HG03575 (cell line): ENCODE data around the gene NME8.

ENCODE experiments used
- ATAC-seq: cut with Tn5 transposase; IDR thresholded peaks from one replicate; pipeline ENCODE4 v1.9.1; 2021; ENCODE audit not compliant: unreplicated experiment, insufficient number of reproducible peaks, low FRiP score; ENCODE audit errors: extremely low read depth

NME8 gene

DNA sequence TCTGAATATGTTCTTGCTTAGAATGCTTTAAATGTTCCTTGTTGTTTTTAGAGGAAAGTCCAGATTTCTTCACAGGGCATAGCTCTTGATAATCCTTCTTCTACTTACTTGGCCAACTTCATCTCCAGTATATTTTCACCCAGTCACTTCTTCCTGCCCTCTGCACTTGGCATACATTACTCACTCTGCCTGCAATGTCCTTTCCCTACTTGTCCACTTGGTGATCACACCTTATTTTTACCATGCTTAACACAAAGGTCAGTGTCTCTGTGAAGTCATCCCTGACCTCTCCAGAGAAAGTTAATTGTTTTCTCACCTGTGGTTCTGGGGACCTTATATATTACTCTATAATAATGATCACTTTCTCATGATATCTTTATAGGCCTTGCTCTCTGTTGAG is 45.0 kb downstream of the NME8 start:
- ATAC-seq: no peak

DNA sequence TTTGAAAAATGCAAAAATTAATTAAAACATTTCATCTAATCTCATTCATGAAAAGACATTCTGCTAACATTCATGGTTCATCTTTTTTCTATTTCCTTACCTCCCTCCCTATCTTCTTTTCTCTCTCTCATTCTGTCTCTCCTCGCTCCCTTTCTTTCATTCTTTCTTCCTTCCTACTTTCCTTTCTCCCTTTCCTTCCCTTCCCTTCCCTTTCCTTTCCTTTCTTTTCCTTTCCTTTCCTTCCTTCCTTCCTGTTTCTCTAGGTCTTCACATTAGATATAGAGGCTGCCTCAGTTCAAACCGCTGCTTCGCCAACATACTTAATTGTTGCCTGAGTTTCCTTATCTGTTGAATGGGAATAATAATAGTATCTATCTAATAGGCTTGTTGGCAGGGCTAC is 46.3 kb downstream of the NME8 start:
- ATAC-seq: no peak

DNA sequence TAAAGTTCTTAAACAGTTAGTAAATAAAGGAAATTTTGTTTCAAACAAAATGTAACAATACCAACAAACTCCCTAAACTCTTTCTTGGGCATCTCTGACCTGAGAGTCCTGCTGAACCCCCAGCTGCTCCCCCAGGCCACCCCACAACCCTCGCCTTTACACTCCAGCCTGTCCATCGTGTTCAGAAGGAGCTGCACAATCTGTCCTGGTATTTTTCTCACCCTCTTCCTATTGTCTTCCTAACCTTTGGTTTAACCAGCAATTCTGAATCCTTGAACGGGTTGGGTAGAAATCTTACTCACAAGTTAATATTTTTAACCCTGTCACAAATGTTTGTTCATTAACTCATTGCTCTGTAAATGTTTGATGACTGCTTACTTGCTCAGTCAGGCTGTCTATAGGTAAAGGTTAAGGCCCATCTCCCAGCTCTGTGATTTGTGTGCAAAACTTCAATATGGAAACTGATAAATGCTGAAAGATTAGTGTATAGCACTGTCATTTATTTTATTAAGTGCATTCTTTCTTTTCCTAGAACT is 51.4 kb downstream of the NME8 start:
- no peak for ATAC-seq

DNA sequence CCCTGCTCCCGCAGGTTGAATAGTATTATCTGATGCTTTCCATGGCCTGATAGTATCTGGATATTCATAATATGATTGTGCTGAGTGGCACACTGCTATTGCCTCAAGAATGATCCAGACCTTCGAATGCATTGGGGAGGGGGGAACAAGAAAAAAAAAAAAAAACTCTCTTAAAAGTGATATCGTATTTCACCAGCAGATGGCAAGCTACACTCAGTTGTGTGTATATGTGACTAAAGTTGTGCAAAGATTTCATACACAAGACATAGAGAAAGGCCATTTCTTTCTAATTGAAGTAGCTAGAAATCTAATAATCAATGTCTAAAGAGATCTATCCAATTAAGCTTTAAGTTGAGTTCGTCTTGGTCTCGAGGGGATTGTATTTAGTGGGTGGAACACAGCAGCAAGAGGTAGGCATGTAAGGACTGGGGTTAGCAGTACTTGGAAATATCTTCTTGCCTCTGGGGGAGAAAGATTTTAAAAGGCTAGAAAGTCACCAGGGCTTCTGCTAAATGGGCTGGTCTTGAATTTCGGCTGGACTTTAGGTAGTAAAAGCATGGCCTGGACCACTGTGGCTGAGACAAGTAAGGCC is 52.9 kb downstream of the NME8 start:
- no peak for ATAC-seq

DNA sequence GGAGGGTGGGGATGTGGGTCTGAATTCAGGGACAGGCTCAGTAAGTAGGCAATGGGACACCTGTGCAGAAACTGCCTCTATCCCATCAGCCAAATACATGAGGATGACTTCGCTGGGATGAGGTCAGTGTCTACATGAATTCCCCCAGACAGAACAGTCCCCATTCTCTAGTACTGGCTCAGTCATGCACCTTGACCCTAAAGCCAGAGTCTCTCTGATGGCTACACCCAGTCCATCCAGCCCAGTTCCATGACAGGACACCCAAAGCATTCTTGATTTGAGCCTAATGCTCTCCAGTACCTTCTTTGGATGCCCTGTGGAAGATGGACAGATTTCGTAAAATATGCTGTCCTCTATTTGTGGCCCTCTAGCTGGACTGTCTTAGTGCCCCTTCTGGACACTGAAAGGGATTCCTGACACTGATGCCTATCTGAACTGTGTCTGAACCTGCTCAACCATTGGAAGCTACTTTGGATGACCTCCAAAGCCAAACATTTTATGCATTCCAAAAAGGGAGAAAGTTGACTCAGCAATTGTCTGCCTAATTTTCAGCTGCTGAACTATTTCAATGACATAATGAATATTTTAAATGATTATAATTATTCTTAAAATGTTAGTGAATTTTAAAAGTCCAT is 53.6 kb downstream of the NME8 start:
- ATAC-seq: no peak

DNA sequence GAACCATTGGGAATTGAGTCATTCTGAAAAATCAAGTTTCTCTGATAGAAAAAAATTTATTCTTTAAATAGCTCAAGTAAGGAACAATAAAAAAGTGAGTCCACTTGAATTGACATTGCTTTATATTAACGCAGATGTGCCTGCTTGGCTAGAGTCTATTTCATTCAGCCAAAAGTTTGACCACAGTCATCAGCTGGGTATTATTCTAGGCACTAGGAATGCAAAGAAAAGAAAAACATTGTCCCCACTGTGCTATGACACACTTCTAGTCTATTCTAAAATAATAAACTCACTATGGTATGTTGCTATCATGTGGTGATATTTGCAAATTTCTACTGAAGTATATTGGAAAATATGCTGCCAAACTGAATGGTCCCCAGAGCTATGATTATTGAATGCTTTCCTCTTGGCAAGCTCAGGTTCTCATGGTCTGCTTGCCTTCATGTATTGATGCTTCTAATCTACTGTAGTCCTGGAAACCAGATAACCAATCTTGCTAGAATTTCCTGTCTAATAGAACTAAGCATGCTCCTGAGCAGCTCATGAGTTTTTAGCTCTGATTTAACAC is 59.9 kb downstream of the NME8 start:
- ATAC-seq: no peak

DNA sequence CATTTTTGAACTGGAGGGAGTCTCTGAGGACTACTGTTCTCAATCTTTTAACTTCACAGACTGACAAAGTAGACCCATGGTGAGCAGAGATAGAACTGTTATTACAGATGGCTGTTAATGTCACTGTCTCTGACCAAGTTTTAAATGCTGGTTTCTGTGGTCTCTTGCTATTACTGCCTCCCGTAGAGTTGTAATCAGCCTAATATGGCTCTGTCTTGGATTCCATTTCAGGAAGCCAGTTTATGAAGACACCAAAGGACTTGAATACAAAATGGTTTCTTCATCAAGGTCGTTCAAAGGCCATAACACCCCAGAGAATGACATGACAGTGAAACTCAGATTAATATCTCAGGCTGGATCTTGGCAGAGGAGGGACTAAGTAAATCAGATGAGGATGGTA is 64.4 kb downstream of the NME8 start:
- no peak for ATAC-seq

DNA sequence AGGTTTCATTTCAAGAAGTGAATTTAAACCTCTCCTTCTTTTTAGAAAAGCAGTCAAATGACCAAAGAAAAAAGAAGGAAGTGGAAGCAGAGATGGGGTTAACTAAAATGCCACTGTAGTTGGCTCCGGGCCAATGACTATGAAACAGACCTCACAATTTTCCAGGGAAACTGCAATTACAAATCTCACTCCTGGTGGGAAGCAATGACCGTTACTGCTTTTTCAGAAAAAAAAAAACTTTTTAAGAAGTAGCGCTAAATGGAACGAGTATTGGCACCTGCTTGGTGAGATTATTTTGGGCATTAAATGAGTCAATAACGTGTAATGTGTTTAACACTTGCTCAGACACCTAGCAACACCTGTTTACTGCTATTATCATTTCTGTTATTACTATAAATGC is 67.0 kb downstream of the NME8 start:
- no peak for ATAC-seq

DNA sequence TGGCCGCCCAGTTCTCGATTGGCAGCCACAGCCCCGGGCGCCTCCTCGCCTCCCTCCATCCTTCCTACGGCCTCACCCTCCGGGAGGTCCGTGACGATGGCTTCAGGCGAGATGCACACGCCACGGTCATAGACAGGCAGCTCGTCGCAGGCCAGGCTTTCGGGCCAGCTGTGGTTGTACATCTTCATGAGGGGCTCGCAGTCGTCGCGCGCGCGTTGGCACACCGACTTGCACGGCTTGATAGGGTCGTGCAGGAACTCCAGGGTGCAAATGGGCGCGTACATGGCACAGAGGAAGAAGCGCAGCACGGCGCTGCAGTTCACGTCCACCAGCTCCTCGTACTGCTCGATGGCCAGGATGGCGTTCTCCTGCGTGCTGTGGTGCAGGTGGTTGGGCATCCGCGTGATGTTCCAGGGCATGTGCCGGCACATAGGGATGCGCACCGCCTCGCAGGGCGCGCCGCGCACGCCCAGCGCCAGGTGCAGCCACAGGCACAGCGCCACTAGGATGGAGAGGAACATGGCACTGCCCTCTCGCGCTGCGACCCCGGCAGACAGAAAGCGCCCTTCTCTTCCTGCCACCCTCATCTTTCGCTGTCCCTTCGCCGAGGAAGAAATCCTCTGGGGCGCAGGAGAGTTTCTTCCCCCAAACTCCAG is 67.7 kb downstream of the NME8 start:
- no peak for ATAC-seq

DNA sequence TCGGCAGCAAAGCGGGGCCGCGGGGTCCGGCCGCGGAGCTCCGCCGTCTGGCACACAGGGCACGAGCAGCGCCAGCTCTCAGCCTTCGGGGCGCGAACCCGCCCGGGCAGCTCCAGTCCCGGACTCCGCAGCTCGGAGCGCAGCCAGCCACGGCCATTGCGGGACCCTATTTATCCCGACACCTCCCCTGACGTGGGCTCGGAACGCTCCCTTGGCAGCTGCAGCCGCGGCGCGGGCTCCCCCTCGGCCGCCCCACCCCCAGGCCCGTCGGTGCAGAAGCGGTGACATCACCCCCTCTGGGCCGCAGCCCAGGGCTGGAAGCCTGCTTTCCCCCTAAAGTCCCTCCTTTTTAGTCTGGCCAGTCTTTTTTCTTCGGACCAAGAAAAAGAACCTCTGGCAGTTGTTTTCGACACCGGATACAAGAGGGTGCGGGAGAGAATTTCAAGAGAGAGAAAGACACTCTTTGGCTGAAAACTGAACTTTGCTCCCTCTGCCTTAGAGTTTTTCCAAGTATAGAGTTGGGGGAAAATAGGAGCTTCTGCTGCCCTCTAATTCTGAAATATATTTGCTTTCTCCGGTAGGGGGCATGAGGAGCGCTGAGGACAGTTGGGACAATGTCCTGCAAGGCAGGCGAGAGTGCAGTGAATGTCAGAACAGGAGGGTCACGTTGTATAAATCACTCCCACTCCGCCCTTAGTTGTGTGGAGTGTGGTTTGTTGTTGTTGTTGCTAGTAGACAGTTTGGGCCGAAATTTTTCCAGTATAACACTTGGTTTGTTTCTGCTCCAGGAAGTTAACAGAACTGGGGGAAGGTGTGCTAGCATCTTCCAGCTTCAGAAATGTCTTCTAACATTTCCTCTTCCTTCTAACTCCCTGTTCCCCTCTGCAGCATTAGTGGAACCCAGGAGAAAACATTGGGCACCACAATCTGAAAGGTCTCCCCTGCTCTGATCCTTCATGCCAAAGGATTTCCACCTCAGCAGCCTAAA is 68.6 kb downstream of the NME8 start, which contains the start of gene SFRP4:
Gene SFRP4 (minus strand): TSS at position 145 of the 988 bp plus-strand sequence. CDS start 280 bp downstream, outside the sequence.
- ATAC-seq: no peak

DNA sequence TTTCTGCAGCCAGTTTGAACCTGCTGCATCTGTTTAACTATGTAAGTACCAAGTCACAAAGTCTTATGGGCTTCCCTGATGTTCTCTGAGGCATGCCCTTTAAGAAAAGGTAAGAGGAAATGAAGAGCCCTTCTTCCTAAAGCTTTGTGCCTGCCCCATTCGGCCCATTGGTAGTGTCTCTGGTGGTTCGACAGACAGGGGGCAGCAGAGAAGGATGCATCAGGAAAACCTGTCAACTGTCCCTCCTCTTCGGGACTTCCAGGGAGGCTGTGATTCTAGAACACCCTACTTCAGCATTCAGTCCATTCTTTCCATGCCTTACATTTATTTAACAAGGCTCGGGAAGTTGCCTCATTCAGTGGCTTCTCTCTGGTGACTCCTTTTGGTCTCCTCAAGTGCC is 70.1 kb downstream of the NME8 start:
- ATAC-seq: no peak

DNA sequence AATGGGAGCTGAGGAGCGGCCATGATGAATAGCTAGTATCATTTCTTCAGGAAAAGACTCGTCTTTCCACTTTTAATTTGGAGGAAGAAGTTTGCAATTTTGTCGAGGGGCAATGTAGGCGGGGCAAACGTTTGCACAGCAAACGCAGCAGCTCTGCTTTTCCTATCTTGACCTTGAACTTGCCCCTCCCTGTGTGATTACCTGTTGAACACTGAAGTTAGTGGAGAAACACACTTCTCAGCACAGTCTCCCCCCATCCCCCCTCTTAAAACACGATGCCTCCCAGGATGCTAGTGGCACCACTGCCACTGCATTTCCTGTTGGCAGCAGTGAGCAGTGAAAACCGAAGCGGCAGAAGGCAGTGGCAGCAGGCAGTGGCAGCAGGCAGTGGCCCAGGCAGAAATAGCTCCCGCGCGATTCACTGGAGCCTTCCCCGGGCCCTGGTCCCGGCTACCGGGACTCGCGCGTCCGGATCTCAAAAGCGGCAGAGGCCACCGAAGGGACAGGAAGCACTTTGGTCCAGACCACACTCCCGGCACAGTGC is 72.0 kb downstream of the NME8 start, which contains the start of gene EPDR1:
Gene EPDR1 (plus strand): TSS at position 336 of the 544 bp plus-strand sequence. CDS start 300 bp downstream, outside the sequence.
- ATAC-seq: no peak

DNA sequence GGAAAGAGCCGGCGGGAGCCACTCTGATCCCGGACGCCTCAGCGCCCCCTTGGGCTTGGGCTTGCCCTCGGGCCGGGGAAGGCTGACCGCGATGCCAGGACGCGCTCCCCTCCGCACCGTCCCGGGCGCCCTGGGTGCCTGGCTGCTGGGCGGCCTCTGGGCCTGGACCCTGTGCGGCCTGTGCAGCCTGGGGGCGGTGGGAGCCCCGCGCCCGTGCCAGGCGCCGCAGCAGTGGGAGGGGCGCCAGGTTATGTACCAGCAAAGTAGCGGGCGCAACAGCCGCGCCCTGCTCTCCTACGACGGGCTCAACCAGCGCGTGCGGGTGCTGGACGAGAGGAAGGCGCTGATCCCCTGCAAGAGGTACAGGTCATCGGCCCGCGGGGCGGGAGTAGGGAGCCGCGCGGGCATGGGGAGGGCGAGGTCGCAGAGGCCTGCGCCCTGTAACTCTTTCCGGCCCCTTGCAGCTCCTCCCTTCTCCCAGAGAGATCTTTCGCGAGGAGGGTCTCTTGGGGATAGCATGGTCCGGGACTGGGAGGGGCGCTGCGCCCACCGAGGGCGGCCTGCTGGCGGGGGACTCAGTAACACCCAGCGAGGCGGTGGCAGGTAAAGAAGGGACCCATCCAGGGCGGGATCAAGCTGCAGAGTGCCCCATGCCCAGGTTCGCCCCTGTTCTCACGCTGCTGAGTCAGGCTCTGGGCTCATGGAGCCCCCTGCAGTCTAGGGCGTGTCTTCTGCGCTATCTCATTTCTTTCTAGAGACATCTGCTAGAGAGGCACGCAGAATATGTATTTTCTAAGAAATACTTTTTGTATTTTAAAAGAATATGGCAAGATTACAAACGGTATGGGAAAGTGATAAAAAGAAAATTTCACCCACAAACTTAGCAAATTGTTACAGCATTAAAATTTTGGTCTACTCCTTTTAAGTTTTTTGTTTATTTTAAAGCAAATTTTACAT is 72.7 kb downstream of the NME8 start:
- no peak for ATAC-seq

DNA sequence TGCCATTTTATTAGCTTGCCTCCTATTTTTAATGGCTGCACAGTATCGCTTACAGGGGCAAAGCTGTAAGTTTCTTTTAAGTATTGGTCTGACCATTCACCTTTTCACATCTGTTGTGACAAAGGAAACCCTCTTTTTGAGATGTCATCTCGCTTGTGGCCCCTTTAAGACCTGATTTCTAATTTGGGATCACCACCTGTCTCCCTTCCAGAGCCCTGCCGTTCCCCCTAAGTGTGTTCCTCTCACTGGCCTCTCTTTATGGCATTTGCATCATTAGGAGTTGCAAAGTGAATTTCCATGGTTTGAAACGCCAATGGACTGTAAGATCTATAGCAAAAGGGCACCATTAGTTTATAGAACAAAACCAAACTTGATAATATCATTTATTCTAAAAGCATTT is 73.5 kb downstream of the NME8 start:
- no peak for ATAC-seq

DNA sequence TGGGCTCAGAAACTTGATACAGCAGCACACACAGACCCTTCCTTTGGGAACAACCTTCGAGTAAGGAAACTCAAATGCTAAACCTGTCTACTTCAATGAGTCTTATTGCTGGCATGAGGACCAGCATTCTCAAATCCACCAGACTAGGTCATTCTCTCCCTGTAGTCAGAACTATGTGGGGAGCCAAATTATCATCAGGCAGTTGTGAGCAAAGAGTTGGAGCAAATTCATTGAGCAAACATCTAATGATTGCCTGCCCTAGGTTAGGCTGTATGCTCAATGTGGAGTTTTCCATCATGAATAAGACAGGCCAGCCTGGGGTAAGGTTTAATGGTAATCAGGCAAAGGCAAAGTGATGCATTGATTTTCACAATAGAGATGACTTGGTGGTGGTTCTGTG is 75.6 kb downstream of the NME8 start:
- ATAC-seq: no peak

DNA sequence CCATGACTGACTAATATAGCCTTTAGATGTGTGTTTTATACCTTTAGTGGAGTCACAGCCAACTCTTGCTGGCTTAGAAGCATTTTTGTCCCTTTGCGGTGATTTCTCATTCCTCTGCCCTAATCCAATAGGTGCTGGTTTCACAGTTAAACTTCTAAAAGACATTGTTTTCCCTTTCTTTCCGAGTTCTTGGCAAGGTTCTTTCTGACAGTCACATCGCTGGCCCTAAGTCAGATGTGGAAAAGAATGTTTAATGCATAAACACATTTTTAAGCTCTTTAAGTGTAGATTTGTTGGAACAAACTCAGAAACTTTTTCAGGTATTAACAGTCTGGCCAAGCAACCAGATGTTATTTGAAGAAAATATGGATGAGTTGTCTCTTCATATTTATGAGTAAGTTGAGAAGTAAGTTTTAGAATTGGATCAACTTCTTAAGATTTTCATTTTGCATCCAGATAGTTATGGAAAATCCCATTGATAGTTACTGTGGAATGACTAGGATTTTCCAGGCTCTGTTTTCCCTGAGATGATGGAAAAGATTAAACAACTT is 76.2 kb downstream of the NME8 start:
- no peak for ATAC-seq

DNA sequence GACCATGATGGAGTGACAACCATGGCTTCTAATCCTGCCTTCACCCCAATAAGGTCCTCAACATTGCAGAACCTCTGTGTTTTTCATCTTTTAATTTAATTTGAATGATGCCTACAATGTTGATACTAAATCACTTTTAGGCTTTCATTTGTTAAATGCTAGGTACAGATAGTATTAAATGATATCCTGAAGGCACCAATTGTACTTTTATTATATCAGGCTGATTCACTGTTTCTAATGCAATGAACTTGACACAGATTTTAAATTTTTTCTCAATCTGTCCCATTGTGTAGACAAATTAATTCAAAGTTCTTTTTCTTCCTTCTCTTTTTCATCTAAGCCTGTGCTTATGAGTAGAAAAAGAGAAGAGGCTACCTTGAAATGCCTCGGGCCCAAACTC is 77.2 kb downstream of the NME8 start:
- no peak for ATAC-seq
